H9 (cell line): ENCODE results near the gene ARHGAP22. TPM values are rescaled to one million over a fixed set of nuclear protein-coding genes. Genes with fewer than 3 reads are reported as not detected.

Experiments
- DNase-seq: peaks from one replicate; pipeline ENCODE4 v3.0.0-alpha.2; 2017
- H2AFZ ChIP-seq: one replicate; pipeline ENCODE4 v1.6.1; 2013; ENCODE audit warnings: mild to moderate bottlenecking, low read length, control low read depth, moderate library complexity
- H2AK5ac ChIP-seq: 2 replicates; pipeline ENCODE4 v1.6.1; 2013; ENCODE audit warnings: low read length, control low read depth, mixed read lengths; ENCODE audit not compliant: insufficient read length
- H2BK120ac ChIP-seq: one replicate; pipeline ENCODE4 v1.6.1; 2013; ENCODE audit warnings: low read depth, mild to moderate bottlenecking, low read length, control low read depth, inconsistent platforms; ENCODE audit not compliant: poor library complexity, severe bottlenecking
- H2BK12ac ChIP-seq: 2 replicates; pipeline ENCODE4 v1.6.1; 2013; ENCODE audit warnings: low read length, control low read depth, mixed read lengths, low read depth; ENCODE audit not compliant: insufficient read length
- H2BK15ac ChIP-seq: 2 replicates; pipeline ENCODE4 v1.6.1; 2013; ENCODE audit warnings: low read depth, low read length, control low read depth
- H2BK20ac ChIP-seq: one replicate; pipeline ENCODE4 v1.6.1; 2013; ENCODE audit warnings: low read depth, mild to moderate bottlenecking, low read length, control low read depth, inconsistent platforms; ENCODE audit not compliant: poor library complexity, severe bottlenecking
- H2BK5ac ChIP-seq: 2 replicates; pipeline ENCODE4 v1.6.1; 2013; ENCODE audit warnings: low read length, control low read depth, mixed read lengths; ENCODE audit not compliant: insufficient read length
- H3K14ac ChIP-seq: 2 replicates; pipeline ENCODE4 v1.6.1; 2013; ENCODE audit warnings: low read length, control low read depth; ENCODE audit not compliant: insufficient read depth
- H3K18ac ChIP-seq: 2 replicates; pipeline ENCODE4 v1.6.1; 2013; ENCODE audit warnings: low read depth, mild to moderate bottlenecking, mixed read lengths, low read length, control low read depth; ENCODE audit not compliant: insufficient read length
- H3K23ac ChIP-seq: 2 replicates; pipeline ENCODE4 v1.6.1; 2013; ENCODE audit warnings: low read length, control low read depth, mixed read lengths, low read depth; ENCODE audit not compliant: insufficient read length
- H3K23me2 ChIP-seq: 2 replicates; pipeline ENCODE4 v1.6.1; 2013; ENCODE audit warnings: low read depth, mild to moderate bottlenecking, mixed read lengths, low read length, control low read depth; ENCODE audit not compliant: insufficient read length, poor library complexity, severe bottlenecking
- H3K27ac ChIP-seq: 2 replicates; pipeline ENCODE4 v1.5.1; 2013; ENCODE audit warnings: low read length, control low read depth, mixed read lengths, low read depth; ENCODE audit not compliant: insufficient read length
- H3K27me3 ChIP-seq: 2 replicates; pipeline ENCODE4 v1.6.1; 2013; ENCODE audit warnings: low read length, control low read depth, inconsistent platforms; ENCODE audit not compliant: insufficient read depth
- H3K4ac ChIP-seq: 2 replicates; pipeline ENCODE4 v1.6.1; 2013; ENCODE audit warnings: low read depth, mild to moderate bottlenecking, control low read depth, inconsistent platforms, low read length, moderate library complexity
- H3K4me1 ChIP-seq: 2 replicates; pipeline ENCODE4 v1.6.1; 2013; ENCODE audit warnings: low read length, control low read depth, inconsistent platforms; ENCODE audit not compliant: insufficient read depth
- H3K4me2 ChIP-seq: 2 replicates; pipeline ENCODE4 v1.6.1; 2013; ENCODE audit warnings: low read length, control low read depth, mixed read lengths; ENCODE audit not compliant: insufficient read length, insufficient read depth
- H3K56ac ChIP-seq: 2 replicates; pipeline ENCODE4 v1.6.1; 2013; ENCODE audit warnings: low read depth, mild to moderate bottlenecking, mixed read lengths, low read length, control low read depth; ENCODE audit not compliant: insufficient read length
- H3K79me1 ChIP-seq: 2 replicates; pipeline ENCODE4 v1.6.1; 2013; ENCODE audit warnings: low read depth, mild to moderate bottlenecking, moderate library complexity, low read length, control low read depth, inconsistent platforms; ENCODE audit not compliant: insufficient read depth, poor library complexity, severe bottlenecking
- H3K79me2 ChIP-seq: 2 replicates; pipeline ENCODE4 v1.6.1; 2013; ENCODE audit warnings: low read length, control low read depth, inconsistent platforms; ENCODE audit not compliant: insufficient read depth
- H3K9ac ChIP-seq: 2 replicates; pipeline ENCODE4 v1.6.1; 2013; ENCODE audit warnings: low read length, control low read depth, mixed read lengths; ENCODE audit not compliant: insufficient read length; ENCODE audit errors: extremely low read depth
- H3K9me3 ChIP-seq: one replicate; pipeline ENCODE4 v1.6.1; 2013; ENCODE audit warnings: low read depth, low read length, inconsistent platforms; ENCODE audit not compliant: control insufficient read depth
- H3T11ph ChIP-seq: one replicate; pipeline ENCODE4 v1.6.1; 2013; ENCODE audit warnings: mild to moderate bottlenecking, low read length, control low read depth, inconsistent platforms
- H4K20me1 ChIP-seq: one replicate; pipeline ENCODE4 v1.6.1; 2013; ENCODE audit not compliant: control insufficient read depth, insufficient read length, insufficient read depth
- H4K5ac ChIP-seq: 2 replicates; pipeline ENCODE4 v1.6.1; 2013; ENCODE audit warnings: low read depth, mild to moderate bottlenecking, mixed read lengths, low read length, control low read depth; ENCODE audit not compliant: insufficient read length
- H4K8ac ChIP-seq: replicated peaks from 2 replicates; pipeline ENCODE4 v1.6.1; 2013; ENCODE audit warnings: low read length, control low read depth, mixed read lengths, low read depth; ENCODE audit not compliant: insufficient read length
- H4K91ac ChIP-seq: 2 replicates; pipeline ENCODE4 v1.6.1; 2013; ENCODE audit warnings: low read depth, mild to moderate bottlenecking, moderate library complexity, mixed read lengths, low read length, control low read depth; ENCODE audit not compliant: insufficient read length
- H3K27ac Mint-ChIP-seq, 3 experiments: 2 replicates in 2 of 3; 3 replicates in 1 of 3; pipeline ENCODE4 v1.8.0; 2020 to 2021; ENCODE audit warnings: mixed read lengths in 3 of 3, mild to moderate bottlenecking in 1 of 3, moderate library complexity in 1 of 3
- H3K27me3 Mint-ChIP-seq: 2 replicates; pipeline ENCODE4 v1.8.0; 2021; ENCODE audit warnings: low read depth, mild to moderate bottlenecking, moderate library complexity, mixed read lengths
- H3K36me3 Mint-ChIP-seq, 3 experiments: 2 replicates in 2 of 3; 3 replicates in 1 of 3; pipeline ENCODE4 v1.8.0; 2020 to 2021; ENCODE audit warnings: low read depth in 3 of 3, mixed read lengths in 3 of 3; ENCODE audit not compliant: insufficient read depth in 1 of 3
- H3K4me1 Mint-ChIP-seq, 2 experiments: 2 replicates each; pipeline ENCODE4 v1.8.0; 2020; ENCODE audit warnings: mixed read lengths in 2 of 2
- H3K4me3 Mint-ChIP-seq, 2 experiments: 2 replicates in 1 of 2; 3 replicates in 1 of 2; pipeline ENCODE4 v1.8.0; 2020 to 2021; ENCODE audit warnings: mild to moderate bottlenecking in 2 of 2, mixed read lengths in 2 of 2, moderate library complexity in 1 of 2
- H3K9me3 Mint-ChIP-seq, 2 experiments: 2 replicates in 1 of 2; 3 replicates in 1 of 2; pipeline ENCODE4 v1.8.0; 2020; ENCODE audit warnings: mild to moderate bottlenecking in 2 of 2, mixed read lengths in 2 of 2, moderate library complexity in 1 of 2
- WGBS: extraction: QIAGEN DNeasy Blood & Tissue Kit; methylation state at CpG from one replicate; pipeline ENCODE4 v1.1.7; 2013; ENCODE audit warnings: missing lambda C conversion rate, low lambda C conversion rate, mixed read lengths; ENCODE audit not compliant: insufficient read length; ENCODE audit errors: extremely low coverage; 5-methylcytosine and 5-hydroxymethylcytosine counted together
- total RNA-seq: library from RNA; stranded (reverse); gene quantifications from 2 replicates; pipeline ENCODE4 v1.2.1, GENCODE V29; 2021
- TF ChIP-seq, protein P1 (sequence below): fragments of 200-600 bp; sonication (generic); conservative IDR thresholded peaks from 3 replicates; pipeline ENCODE4 v1.8.0; 2021; ENCODE audit warnings: antibody characterized with exemption, mild to moderate bottlenecking

Gene ARHGAP22
- total RNA-seq, 1 experiment from 2014 or later, result 7.4 TPM

DNA sequence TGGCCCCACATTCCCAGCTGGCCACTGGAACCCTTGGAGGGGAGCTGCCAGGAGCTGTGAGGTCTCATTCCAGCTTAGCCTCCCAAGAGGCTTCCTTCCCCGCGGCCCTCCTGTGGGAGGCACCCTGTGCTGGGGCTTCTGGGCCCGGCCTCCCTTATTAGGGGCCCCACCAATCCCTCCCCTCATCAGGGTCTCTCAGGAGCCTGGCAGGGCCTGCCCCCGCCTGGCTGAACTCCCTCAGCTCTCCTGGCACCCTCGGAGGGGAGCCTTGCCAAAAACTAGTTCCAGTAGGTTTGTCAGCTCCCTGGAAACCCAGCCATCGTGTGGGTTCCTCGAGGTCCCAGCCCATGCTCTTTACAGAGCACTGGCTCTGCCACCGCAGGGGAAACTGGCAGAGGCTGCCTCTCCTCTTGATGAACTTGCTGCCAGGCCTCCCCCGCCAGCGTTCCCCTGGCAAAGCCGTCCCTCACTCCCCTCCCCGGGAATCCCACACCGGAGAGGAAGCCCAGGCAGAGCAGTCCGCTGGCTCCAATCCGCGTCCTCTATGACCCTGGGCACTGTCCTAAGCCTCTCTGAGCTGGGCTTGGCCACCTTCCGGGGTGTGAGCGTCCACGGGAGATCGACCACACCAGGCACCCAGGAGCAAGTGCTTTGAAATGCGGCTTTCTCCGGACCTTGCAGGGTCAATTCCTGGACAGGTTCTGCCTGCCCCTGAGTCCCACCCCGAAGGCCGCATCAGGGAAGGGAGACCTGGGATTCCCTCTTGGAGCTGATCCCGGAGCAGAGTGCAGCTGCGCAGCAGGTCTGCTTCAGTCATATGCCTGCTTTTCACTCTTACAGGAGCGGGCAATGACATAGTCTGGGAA lies 139.8 kb downstream of the ARHGAP22 start:
- no peaks in the 10 kb centered on the region; the same call in 1 of the 2 replicates for H3K27me3 ChIP-seq
- no peaks in the 10 kb centered on the region; a peak in 1 of 7 replicates for H3K36me3 Mint-ChIP-seq
- H3K23me2 ChIP-seq, result no peaks in the 10 kb centered on the region
- no peak overlapping the region for H3K18ac ChIP-seq
- no peak overlapping the region for H2AFZ ChIP-seq
- no peak overlapping the region for H4K5ac ChIP-seq
- no peak overlapping the region for H2BK12ac ChIP-seq
- H3K27ac Mint-ChIP-seq, result peak overlapping the region in 1 of 3 experiments; percentile 88; a peak in 1 of 7 replicates
- H2BK120ac ChIP-seq, result no peak overlapping the region
- no peak overlapping the region for H3K14ac ChIP-seq
- H3K4me1 ChIP-seq, result peaks cover 5% of the 10 kb centered on the region; the same call in 1 of the 2 replicates
- H3K27me3 Mint-ChIP-seq, result no peaks in the 10 kb centered on the region
- no peak overlapping the region for H2BK5ac ChIP-seq
- no peaks in the 10 kb centered on the region for H3K9me3 Mint-ChIP-seq
- H3K9me3 ChIP-seq, result no peaks in the 10 kb centered on the region
- H4K20me1 ChIP-seq, result no peaks in the 10 kb centered on the region
- H2BK20ac ChIP-seq, result no peak overlapping the region
- H2AK5ac ChIP-seq, result no peak overlapping the region
- peak; percentile 33 for DNase-seq
- no peak overlapping the region for H3K23ac ChIP-seq
- H3K4me2 ChIP-seq, result no peak overlapping the region
- H3K9ac ChIP-seq, result no peak overlapping the region
- peaks cover 22 to 26% of the 10 kb centered on the region in 2 experiments for H3K4me1 Mint-ChIP-seq
- no peak overlapping the region for H3K56ac ChIP-seq
- no peak overlapping the region for H4K91ac ChIP-seq
- H4K8ac ChIP-seq, result no peak overlapping the region
- H3T11ph ChIP-seq, result no peak overlapping the region
- H3K27ac ChIP-seq, result no peak overlapping the region
- no peak overlapping the region for H2BK15ac ChIP-seq
- H3K79me2 ChIP-seq, result no peaks in the 10 kb centered on the region
- WGBS, result no CpG with 5 or more reads among the region's 27 CpGs
- no peak overlapping the region for H3K4me3 Mint-ChIP-seq
- TF ChIP-seq, protein P1, sequence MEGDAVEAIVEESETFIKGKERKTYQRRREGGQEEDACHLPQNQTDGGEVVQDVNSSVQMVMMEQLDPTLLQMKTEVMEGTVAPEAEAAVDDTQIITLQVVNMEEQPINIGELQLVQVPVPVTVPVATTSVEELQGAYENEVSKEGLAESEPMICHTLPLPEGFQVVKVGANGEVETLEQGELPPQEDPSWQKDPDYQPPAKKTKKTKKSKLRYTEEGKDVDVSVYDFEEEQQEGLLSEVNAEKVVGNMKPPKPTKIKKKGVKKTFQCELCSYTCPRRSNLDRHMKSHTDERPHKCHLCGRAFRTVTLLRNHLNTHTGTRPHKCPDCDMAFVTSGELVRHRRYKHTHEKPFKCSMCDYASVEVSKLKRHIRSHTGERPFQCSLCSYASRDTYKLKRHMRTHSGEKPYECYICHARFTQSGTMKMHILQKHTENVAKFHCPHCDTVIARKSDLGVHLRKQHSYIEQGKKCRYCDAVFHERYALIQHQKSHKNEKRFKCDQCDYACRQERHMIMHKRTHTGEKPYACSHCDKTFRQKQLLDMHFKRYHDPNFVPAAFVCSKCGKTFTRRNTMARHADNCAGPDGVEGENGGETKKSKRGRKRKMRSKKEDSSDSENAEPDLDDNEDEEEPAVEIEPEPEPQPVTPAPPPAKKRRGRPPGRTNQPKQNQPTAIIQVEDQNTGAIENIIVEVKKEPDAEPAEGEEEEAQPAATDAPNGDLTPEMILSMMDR, result no peak
- no peaks in the 10 kb centered on the region for H3K79me1 ChIP-seq
- H3K4ac ChIP-seq, result no peak overlapping the region
